Measurements from ENCODE around the gene AURKB. TPM values are rescaled to one million over a fixed set of nuclear protein-coding genes. Genes with fewer than 3 reads are reported as not detected.
"Not testable (repeated sequence)": the region's sequence is repeated elsewhere in the genome, so short reads cannot be mapped to it uniquely, and the experiment has no call there.

AURKB gene
- total RNA-seq, 3 donors from 2014 or later, result 6.2 to 6.7 (median 6.7) TPM

DNA sequence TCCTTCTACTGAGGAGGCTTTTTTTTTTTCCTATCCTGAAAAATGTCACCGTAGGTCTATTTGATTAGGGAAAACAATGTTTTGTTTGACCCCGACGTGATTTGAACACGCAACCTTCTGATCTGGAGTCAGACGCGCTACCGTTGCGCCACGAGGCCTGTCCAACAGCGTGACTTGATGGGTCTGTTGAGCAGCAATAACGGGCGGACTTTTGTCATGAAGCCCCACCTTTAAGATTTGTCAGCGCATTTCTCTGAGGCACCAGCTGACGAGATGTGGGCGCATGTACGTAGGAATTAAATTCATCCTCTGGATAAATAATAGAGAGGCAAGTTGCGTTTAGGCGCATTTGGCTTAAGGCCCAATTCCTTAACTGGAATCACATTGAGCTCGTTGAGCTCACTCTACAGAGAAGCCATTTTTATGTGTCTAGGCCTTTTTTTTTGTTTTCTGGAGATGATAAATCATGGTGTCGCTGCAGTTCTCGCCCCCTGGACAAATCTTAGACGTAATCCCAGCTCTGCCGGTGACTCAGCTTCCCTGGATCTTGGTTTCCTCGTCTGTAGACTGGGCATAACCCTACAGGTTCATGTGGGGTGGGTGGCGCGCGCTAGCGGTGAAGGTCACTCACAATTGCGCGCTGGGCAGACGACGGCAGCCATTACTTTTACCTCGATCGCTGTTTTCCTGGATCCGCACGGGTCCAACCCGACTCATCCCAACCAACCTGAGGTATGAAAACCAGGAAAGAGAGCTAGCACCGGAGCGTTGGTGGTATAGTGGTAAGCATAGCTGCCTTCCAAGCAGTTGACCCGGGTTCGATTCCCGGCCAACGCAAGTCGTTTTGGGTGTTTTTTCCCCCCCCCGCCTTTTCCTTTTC is 10.6 kb upstream of the AURKB start:
- Mint-ChIP-seq H3K27me3 (ENCODE audit: low read depth) (no peaks in the 10 kb centered on the region), H3K4me3 (peak overlapping the region; percentile 96), H3K4me1 (ENCODE audit: low read depth) (peaks cover 45% of the 10 kb centered on the region)

GRCh38 chr17:8214000-8214399 is 3.6 kb upstream of the AURKB start:
- not testable (repeated sequence) for H3K27me3 Mint-ChIP-seq (ENCODE audit: low read depth); DNase-seq; H3K9me3 Mint-ChIP-seq; H3K36me3 Mint-ChIP-seq (ENCODE audit: insufficient read depth); ATAC-seq; H3K4me3 Mint-ChIP-seq
- H3K4me1 Mint-ChIP-seq (ENCODE audit: low read depth), result peaks cover 19% of the 10 kb centered on the region

More for the DNA sequence above, 10.6 kb upstream of the AURKB start:
- peaks cover 5% of the 10 kb centered on the region for H3K36me3 Mint-ChIP-seq (ENCODE audit: insufficient read depth)
- no peaks in the 10 kb centered on the region for H3K9me3 Mint-ChIP-seq
- DNase-seq, result peak; percentile 85
- peak; percentile 19 to 32 for ATAC-seq

DNA sequence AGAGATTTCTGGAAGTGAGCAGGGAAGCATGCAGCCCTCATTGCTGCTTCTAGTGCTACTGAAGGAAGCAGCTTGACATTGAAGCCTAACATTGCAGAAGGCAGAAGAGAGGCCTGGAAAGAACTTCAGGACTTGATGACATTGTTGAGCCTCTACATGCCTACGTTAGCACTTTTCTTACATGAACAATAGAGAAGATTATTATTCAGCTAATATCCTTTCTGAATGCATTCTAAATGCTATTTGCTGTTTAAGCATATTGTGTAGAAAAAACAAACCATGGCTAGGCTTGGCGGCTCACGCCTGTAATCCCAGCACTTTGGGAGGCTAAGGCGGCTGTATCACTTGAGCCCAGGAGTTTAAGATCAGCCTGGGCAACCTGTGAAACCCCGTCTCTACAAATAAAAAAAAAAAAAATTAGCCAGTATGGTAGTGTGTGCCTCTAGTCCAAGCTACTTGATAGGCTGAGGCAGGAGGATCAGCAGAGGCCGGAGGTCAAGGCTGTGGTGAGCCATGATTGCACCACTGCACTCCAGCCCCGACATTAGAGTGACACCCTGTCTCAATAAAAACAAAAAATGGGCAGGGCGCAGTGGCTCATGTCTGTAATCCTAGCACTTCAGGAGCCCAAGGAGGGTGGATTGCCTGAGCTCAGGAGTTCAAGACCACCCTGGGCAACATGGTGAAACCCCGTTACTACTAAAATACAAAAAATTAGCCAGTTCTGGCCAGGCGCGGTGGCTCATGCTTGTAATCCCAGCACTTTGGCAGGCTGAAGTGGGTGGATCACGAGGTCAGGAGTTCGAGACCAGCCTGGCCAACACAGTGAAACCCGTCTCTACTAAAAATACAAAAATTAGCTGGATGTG is 2.2 kb upstream of the AURKB start:
- peaks cover 14% of the 10 kb centered on the region for H3K4me1 Mint-ChIP-seq (ENCODE audit: low read depth)
- DNase-seq (no peak), ATAC-seq (no peak)
- H3K4me3 Mint-ChIP-seq, result no peak overlapping the region
- H3K9me3 Mint-ChIP-seq, result no peaks in the 10 kb centered on the region
- no peaks in the 10 kb centered on the region for H3K27me3 Mint-ChIP-seq (ENCODE audit: low read depth)
- H3K36me3 Mint-ChIP-seq (ENCODE audit: insufficient read depth), result no peaks in the 10 kb centered on the region

DNA sequence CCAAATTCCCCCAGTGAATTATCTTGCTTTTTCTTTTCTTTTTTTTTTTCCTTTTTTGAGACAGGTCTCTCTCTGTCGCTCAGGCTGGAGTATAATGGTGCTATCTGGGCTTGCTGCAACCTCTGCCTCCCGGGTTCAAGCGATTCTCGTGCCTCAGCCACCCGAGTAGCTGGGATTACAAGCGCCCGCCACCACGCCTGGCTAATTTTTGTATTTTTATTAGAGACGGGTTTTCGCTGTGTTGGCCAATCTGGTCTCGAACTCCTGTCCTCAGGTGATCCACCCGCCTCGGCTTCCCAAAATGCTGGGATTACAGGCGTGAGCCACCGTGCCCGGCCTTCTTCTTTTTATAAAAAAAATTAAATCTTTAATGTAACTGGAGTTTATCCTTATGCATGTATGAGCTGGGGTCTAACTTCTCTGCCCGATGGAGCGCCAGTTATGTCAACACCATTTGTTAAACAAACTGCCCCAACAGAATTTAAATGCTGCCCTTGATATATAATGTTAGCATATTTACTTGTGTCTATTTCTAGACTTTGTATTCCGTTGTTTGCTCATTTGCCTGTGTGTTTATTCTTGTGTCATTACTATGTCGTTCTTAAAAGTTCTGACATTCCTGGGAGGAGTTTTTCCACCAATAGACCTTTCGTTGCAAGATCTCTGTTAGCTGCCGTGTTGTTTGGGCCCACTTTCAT is 535 bp upstream of the AURKB start:
- Mint-ChIP-seq H3K4me3 (peak overlapping the region; percentile 90), H3K9me3 (no peaks in the 10 kb centered on the region), H3K27me3 (ENCODE audit: low read depth) (no peaks in the 10 kb centered on the region), H3K4me1 (ENCODE audit: low read depth) (peaks cover 14% of the 10 kb centered on the region), H3K36me3 (ENCODE audit: insufficient read depth) (no peaks in the 10 kb centered on the region)
- DNase-seq (no peak), ATAC-seq (peak in 1 of 2 donors; percentile 4)

- ATAC-seq (no peak), DNase-seq (no peak)
- no peak overlapping the region for H3K4me3 Mint-ChIP-seq
- H3K27me3 Mint-ChIP-seq (ENCODE audit: low read depth), result no peaks in the 10 kb centered on the region
- H3K36me3 Mint-ChIP-seq (ENCODE audit: insufficient read depth), result no peaks in the 10 kb centered on the region
- H3K4me1 Mint-ChIP-seq (ENCODE audit: low read depth), result peaks cover 14% of the 10 kb centered on the region
- H3K9me3 Mint-ChIP-seq, result no peaks in the 10 kb centered on the region
These were observed 3.8 kb downstream of the AURKB start for GRCh38 chr17:8206536-8206935.

DNA sequence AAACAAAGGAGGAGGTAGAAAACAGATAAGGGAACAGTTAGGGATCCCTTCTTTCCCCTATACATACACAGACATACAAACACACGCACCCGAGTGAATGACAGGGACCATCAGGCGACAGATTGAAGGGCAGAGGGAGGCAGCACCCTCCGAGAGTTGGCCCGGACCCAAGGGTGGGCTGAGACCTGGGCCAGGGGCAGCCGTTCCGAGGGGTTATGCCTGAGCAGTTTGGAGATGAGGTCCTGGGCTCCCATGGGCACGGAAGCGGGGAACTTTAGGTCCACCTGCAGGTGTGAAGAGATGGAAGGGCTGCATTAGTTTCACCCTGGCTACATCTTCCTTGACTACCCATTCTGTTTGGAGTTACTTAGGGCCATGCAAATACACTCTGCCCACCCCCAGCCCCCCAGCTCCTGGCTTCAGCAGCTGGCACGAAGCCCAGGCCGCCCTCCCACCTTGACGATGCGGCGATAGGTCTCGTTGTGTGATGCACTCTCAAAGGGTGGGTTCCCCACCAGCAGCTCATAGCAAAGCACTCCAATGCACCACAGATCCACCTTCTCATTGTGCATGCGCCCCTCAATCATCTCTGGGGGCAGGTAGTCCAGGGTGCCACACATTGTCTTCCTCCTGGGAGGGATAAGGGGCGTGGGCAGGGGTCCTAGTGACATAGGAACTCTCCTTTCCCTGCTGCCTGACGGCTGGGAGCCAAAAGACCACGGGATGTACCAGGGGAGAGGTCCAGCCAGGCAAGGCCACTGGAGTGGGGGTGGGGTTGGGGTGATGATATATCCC is 5.4 kb downstream of the AURKB start:
- Mint-ChIP-seq H3K9me3 (no peaks in the 10 kb centered on the region), H3K36me3 (ENCODE audit: insufficient read depth) (no peaks in the 10 kb centered on the region), H3K4me3 (no peak overlapping the region), H3K27me3 (ENCODE audit: low read depth) (no peaks in the 10 kb centered on the region), H3K4me1 (ENCODE audit: low read depth) (peaks cover 6% of the 10 kb centered on the region)
- ATAC-seq (no peak), DNase-seq (no peak)

DNA sequence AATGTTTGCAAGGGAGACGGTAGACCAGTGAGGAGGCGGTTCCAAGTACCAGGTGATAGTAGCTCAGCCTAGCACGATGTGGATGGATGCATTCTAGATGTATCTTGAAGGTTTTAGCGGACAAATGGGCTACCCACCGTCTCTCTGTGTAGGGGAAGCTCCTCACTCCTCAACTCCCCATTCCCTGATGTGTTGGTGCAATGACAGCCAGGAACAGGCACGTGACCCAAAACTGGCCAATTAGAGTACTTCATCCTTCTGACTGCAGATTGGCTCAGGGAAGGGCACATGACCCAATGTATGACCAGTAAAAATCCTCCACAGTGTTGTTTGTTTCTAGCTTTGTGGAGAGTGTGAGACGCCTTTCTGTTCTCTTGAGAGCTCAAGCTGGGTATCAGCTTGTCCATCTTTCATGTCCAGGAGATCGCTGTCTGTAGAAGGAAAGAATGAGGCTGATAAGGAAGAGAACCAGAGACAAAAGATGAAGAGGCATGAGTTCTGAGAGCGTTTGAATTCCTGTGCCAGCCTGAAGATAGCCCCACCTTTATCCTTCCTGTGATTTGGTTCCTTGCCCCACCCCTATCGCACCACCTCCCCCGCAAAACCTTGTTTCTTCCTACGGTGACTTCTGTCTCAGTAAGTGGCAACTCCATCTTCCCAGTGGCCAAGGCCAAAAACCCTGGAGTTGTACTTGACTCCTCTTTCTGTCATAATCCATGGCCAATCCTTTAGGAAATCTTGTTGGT is 18.1 kb downstream of the AURKB start:
- no peak overlapping the region for H3K4me3 Mint-ChIP-seq
- no peak for DNase-seq
- ATAC-seq, result peak; percentile 15
- H3K9me3 Mint-ChIP-seq, result no peaks in the 10 kb centered on the region
- no peaks in the 10 kb centered on the region for H3K36me3 Mint-ChIP-seq (ENCODE audit: insufficient read depth)
- no peaks in the 10 kb centered on the region for H3K27me3 Mint-ChIP-seq (ENCODE audit: low read depth)
- H3K4me1 Mint-ChIP-seq (ENCODE audit: low read depth), result peaks cover 12% of the 10 kb centered on the region

GRCh38 chr17:8190506-8190905 is 19.9 kb downstream of the AURKB start:
- no peak for DNase-seq
- no peak for ATAC-seq
- Mint-ChIP-seq H3K36me3 (ENCODE audit: insufficient read depth) (no peaks in the 10 kb centered on the region), H3K27me3 (ENCODE audit: low read depth) (no peaks in the 10 kb centered on the region), H3K9me3 (no peaks in the 10 kb centered on the region), H3K4me3 (no peak overlapping the region), H3K4me1 (ENCODE audit: low read depth) (peaks cover 11% of the 10 kb centered on the region)

GRCh38 chr17:8189711-8190477 is 20.5 kb downstream of the AURKB start, which contains the start of gene BORCS6:
Gene BORCS6 (minus strand): TSS chr17:8190180. CDS start chr17:8190140, 40 bp downstream.
- DNase-seq, result peak; percentile 88
- peak; percentile 66 to 69 for ATAC-seq
- H3K4me1 Mint-ChIP-seq (ENCODE audit: low read depth), result peaks cover 11% of the 10 kb centered on the region
- H3K27me3 Mint-ChIP-seq (ENCODE audit: low read depth), result no peaks in the 10 kb centered on the region
- H3K4me3 Mint-ChIP-seq, result no peak within 1 kb of the TSS
- no peaks in the 10 kb centered on the region for H3K36me3 Mint-ChIP-seq (ENCODE audit: insufficient read depth)
- H3K9me3 Mint-ChIP-seq, result no peaks in the 10 kb centered on the region

- H3K27me3 Mint-ChIP-seq (ENCODE audit: low read depth), result no peaks in the 10 kb centered on the region
These were observed 21.2 kb downstream of the AURKB start for GRCh38 chr17:8189041-8189710.

GRCh38 chr17:8188263-8188839 is 22.0 kb downstream of the AURKB start:
- ATAC-seq, result no peak
- Mint-ChIP-seq H3K27me3 (ENCODE audit: low read depth) (no peaks in the 10 kb centered on the region), H3K4me1 (ENCODE audit: low read depth) (peaks cover 11% of the 10 kb centered on the region), H3K9me3 (no peaks in the 10 kb centered on the region), H3K36me3 (ENCODE audit: insufficient read depth) (no peaks in the 10 kb centered on the region), H3K4me3 (no peak overlapping the region)
- DNase-seq, result no peak

More at GRCh38 chr17:8189041-8189710, 21.2 kb downstream of the AURKB start:
- H3K9me3 Mint-ChIP-seq, result no peaks in the 10 kb centered on the region
- peaks cover 11% of the 10 kb centered on the region for H3K4me1 Mint-ChIP-seq (ENCODE audit: low read depth)
- no peaks in the 10 kb centered on the region for H3K36me3 Mint-ChIP-seq (ENCODE audit: insufficient read depth)
- DNase-seq (no peak), ATAC-seq (no peak)
- no peak overlapping the region for H3K4me3 Mint-ChIP-seq
